SK-N-SH (cell line): ENCODE measurements around the gene CLEC2A. TPM values are rescaled to one million over a fixed set of nuclear protein-coding genes. Genes with fewer than 3 reads are reported as not detected.
"Not testable (repeated sequence)": the region's sequence is repeated elsewhere in the genome, so short reads cannot be mapped to it uniquely, and the experiment has no call there.

ENCODE experiments used
- CTCF ChIA-PET: fragments of 300-600, 350-600 bp; formaldehyde crosslinking; extraction: SDS; loops from one replicate; lab custom pipeline; 2021; lab: Yijun Ruan, JAX
- POLR2A ChIA-PET: fragments of 350-600 bp; sonication (Branson Sonifier 250); formaldehyde crosslinking; extraction: SDS; loops from one replicate; lab custom pipeline; 2020; ENCODE audit warnings: antibody characterized with exemption, inconsistent platforms; lab: Yijun Ruan, JAX
- DNase-seq: peaks from one replicate; pipeline ENCODE4 v3.0.0; 2012
- H2AFZ ChIP-seq: fragments of 200-600 bp; sonication (generic); 2 replicates; pipeline ENCODE4 v1.8.1; 2016; ENCODE audit warnings: antibody characterized with exemption, mild to moderate bottlenecking, low read depth
- H3F3A ChIP-seq: fragments of 200-600 bp; sonication (generic); replicated peaks from 2 replicates; pipeline ENCODE3; 2016; ENCODE audit warnings: antibody characterized with exemption, mild to moderate bottlenecking; ENCODE audit not compliant: insufficient read depth
- H3K27ac ChIP-seq, 2 experiments: fragments of 200-500 bp in 1 of 2; fragments of 200-600 bp in 1 of 2; sonication (Bioruptor generic) in 1 of 2; sonication (generic), shearing (Covaris generic) in 1 of 2; 2 replicates each; pipeline versions ENCODE4 v1.5.1 to v1.6.1; 2014 to 2016; ENCODE audit warnings: low read depth in 2 of 2, inconsistent platforms in 1 of 2, low read length in 1 of 2, mild to moderate bottlenecking in 1 of 2, mixed read lengths in 1 of 2
- H3K27me3 ChIP-seq: fragments of 200-600 bp; sonication (generic), shearing (Covaris generic); 2 replicates; pipeline ENCODE4 v1.6.1; 2016; ENCODE audit warnings: mixed run types; ENCODE audit not compliant: insufficient read depth
- H3K36me3 ChIP-seq, 2 experiments: fragments of 200-500 bp in 1 of 2; fragments of 200-600 bp in 1 of 2; sonication (Bioruptor generic) in 1 of 2; sonication (generic) in 1 of 2; replicated peaks in 1 of 2; 2 replicates each; pipeline versions ENCODE3 to v1.5.1; 2014 to 2016; ENCODE audit warnings: low read length in 1 of 2, mild to moderate bottlenecking in 1 of 2; ENCODE audit not compliant: insufficient read depth in 2 of 2, control insufficient read depth in 1 of 2
- H3K4me1 ChIP-seq, 2 experiments: fragments of 200-500 bp in 1 of 2; fragments of 200-600 bp in 1 of 2; sonication (Bioruptor generic) in 1 of 2; sonication (generic), shearing (Covaris generic) in 1 of 2; 2 replicates each; pipeline versions ENCODE4 v1.5.1 to v1.6.1; 2014 to 2016; ENCODE audit warnings: low read depth in 1 of 2, low read length in 1 of 2, mixed run types in 1 of 2; ENCODE audit not compliant: insufficient read depth in 2 of 2, control insufficient read depth in 1 of 2
- H3K4me2 ChIP-seq: fragments of 200-600 bp; sonication (generic), shearing (Covaris generic); 2 replicates; pipeline ENCODE4 v1.6.1; 2017; ENCODE audit warnings: mixed run types
- H3K4me3 ChIP-seq, 2 experiments: fragments of 200-500 bp in 1 of 2; fragments of 200-600 bp in 1 of 2; sonication (Bioruptor generic) in 1 of 2; sonication (generic), shearing (Covaris generic) in 1 of 2; 2 replicates each; pipeline versions ENCODE4 v1.5.1 to v1.8.1; 2014 to 2016; ENCODE audit warnings: low read depth in 2 of 2, inconsistent platforms in 1 of 2, low read length in 1 of 2, mild to moderate bottlenecking in 1 of 2, mixed read lengths in 1 of 2, moderate library complexity in 1 of 2
- H3K79me2 ChIP-seq: fragments of 200-600 bp; sonication (generic); 2 replicates; pipeline ENCODE4 v1.8.1; 2017; ENCODE audit warnings: mild to moderate bottlenecking; ENCODE audit not compliant: insufficient read depth
- H3K9ac ChIP-seq: fragments of 200-600 bp; sonication (generic); 2 replicates; pipeline ENCODE4 v1.6.1; 2017; ENCODE audit warnings: mixed run types
- H3K9me2 ChIP-seq: fragments of 200-600 bp; sonication (generic); 2 replicates; pipeline ENCODE4 v1.6.1; 2017; ENCODE audit warnings: mixed run types
- H3K9me3 ChIP-seq: fragments of 200-600 bp; sonication (generic); 2 replicates; pipeline ENCODE4 v1.6.1; 2017; ENCODE audit warnings: mixed run types, mild to moderate bottlenecking, moderate library complexity
- H4K20me1 ChIP-seq: fragments of 200-600 bp; sonication (generic); 2 replicates; pipeline ENCODE4 v1.6.1; 2017; ENCODE audit warnings: mild to moderate bottlenecking, mixed run types; ENCODE audit not compliant: insufficient read depth
- ELF1 ChIP-seq: IDR thresholded peaks from 2 replicates; pipeline ENCODE4 v1.4.0; 2012
- EP300 ChIP-seq, 2 experiments: IDR thresholded peaks; 2 replicates each; pipeline versions ENCODE4 v1.4.0 to v1.6.1; 2012; ENCODE audit warnings: borderline replicate concordance in 1 of 2, low read depth in 1 of 2, low read length in 1 of 2
- FOSL2 ChIP-seq: IDR thresholded peaks from 2 replicates; pipeline ENCODE4 v1.4.0; 2012; ENCODE audit warnings: low read depth, mild to moderate bottlenecking, moderate library complexity, borderline replicate concordance
- FOXM1 ChIP-seq: IDR thresholded peaks from 2 replicates; pipeline ENCODE4 v1.4.0; 2012; ENCODE audit warnings: low read depth, mild to moderate bottlenecking
- GATA2 ChIP-seq: sonication (generic); formaldehyde crosslinking; IDR thresholded peaks from 2 replicates; pipeline ENCODE4 v1.5.0; 2020; ENCODE audit warnings: mild to moderate bottlenecking, missing genetic modification reagents
- JUND ChIP-seq: IDR thresholded peaks from 2 replicates; pipeline ENCODE4 v1.4.0; 2012
- MXI1 ChIP-seq: IDR thresholded peaks from 2 replicates; pipeline ENCODE4 v1.6.1; 2012; ENCODE audit warnings: mild to moderate bottlenecking, low read depth, low read length, improper control_type of control experiment
- NFIC ChIP-seq: IDR thresholded peaks from 2 replicates; pipeline ENCODE4 v1.4.0; 2012; ENCODE audit warnings: borderline replicate concordance
- NRF1 ChIP-seq: IDR thresholded peaks from 2 replicates; pipeline ENCODE4 v1.6.1; 2012; ENCODE audit warnings: low read depth, mild to moderate bottlenecking, low read length
- POLR2AphosphoS5 ChIP-seq: IDR thresholded peaks from 2 replicates; pipeline ENCODE4 v1.6.1; 2012; ENCODE audit warnings: low read depth, low read length
- RAD21 ChIP-seq: IDR thresholded peaks from 2 replicates; pipeline ENCODE4 v1.6.1; 2012; ENCODE audit warnings: mild to moderate bottlenecking, low read length
- RCOR1 ChIP-seq: fragments of 150-350 bp; IDR thresholded peaks from 2 replicates; pipeline ENCODE4 v1.6.1; 2017; ENCODE audit warnings: antibody characterized with exemption, low read length
- RFX5 ChIP-seq: IDR thresholded peaks from 2 replicates; pipeline ENCODE4 v1.6.1; 2012; ENCODE audit warnings: mild to moderate bottlenecking, improper control_type of control experiment, low read length
- RXRA ChIP-seq: IDR thresholded peaks from 2 replicates; pipeline ENCODE4 v1.4.0; 2012; ENCODE audit warnings: low read depth, mild to moderate bottlenecking, borderline replicate concordance
- SIN3A ChIP-seq: IDR thresholded peaks from 2 replicates; pipeline ENCODE4 v1.6.1; 2012; ENCODE audit warnings: low read depth, mild to moderate bottlenecking, low read length, moderate library complexity, borderline replicate concordance
- TAF1 ChIP-seq: IDR thresholded peaks from 2 replicates; pipeline ENCODE4 v1.6.1; 2012; ENCODE audit warnings: low read depth, mild to moderate bottlenecking, low read length, moderate library complexity, borderline replicate concordance
- TCF12 ChIP-seq: IDR thresholded peaks from 2 replicates; pipeline ENCODE4 v1.4.0; 2012
- TEAD4 ChIP-seq: IDR thresholded peaks from 2 replicates; pipeline ENCODE4 v1.4.0; 2012; ENCODE audit warnings: mild to moderate bottlenecking, borderline replicate concordance; ENCODE audit not compliant: insufficient read depth
- YY1 ChIP-seq: IDR thresholded peaks from 2 replicates; pipeline ENCODE4 v1.4.0; 2012; ENCODE audit warnings: low read depth, mild to moderate bottlenecking
- WGBS: methylation state at CpG from one replicate; pipeline ENCODE4 v1.1.6; 2017; ENCODE audit warnings: low lambda C conversion rate; 5-methylcytosine and 5-hydroxymethylcytosine counted together
- polyA plus RNA-seq, 3 experiments: library from polyadenylated mRNA; depleted of rRNA; stranded (reverse); fragments of >200 nt; gene quantifications; 2 replicates each; pipeline ENCODE4 v1.2.3, GENCODE V29; 2012
- TF ChIP-seq, protein P1 (sequence below): fragments of 150-350 bp; IDR thresholded peaks from 2 replicates; pipeline ENCODE4 v1.6.1; 2017; ENCODE audit warnings: antibody characterized with exemption, low read length, low read depth, borderline replicate concordance
- TF ChIP-seq, protein P2 (sequence below): IDR thresholded peaks from 2 replicates; pipeline ENCODE4 v1.4.0; 2012; ENCODE audit warnings: low read depth, borderline replicate concordance
- TF ChIP-seq, protein P3 (sequence below): IDR thresholded peaks from 2 replicates; pipeline ENCODE4 v1.4.0; 2012; ENCODE audit warnings: low read depth

CLEC2A gene
- polyA plus RNA-seq, 1 of the 3 experiments (the other 2 are of a cell fraction) = not detected

DNA sequence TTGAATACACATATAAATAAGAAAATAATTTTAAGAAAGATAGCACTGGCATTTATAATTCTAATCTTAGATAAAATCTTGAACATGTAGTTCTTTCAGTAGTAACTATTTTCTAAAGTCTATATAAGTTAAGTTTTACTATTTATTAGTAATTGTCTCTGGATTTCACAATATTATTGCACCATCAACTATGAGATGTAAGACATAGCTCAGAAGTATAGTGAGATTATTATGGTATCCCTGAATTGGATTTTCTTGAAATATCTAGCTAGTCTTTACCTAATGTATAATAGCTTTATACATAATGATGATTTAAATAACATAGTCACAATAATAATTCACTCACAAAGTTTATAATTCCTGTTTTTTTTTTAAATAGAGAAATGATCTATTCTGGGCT lies 45.7 kb upstream of the CLEC2A start:
- H2AFZ ChIP-seq = no peak overlapping the region
- TF ChIP-seq EP300 (IDR thresholded peaks at IDR 0.05; ENCODE audit: borderline replicate concordance in 1 of 2, low read depth in 1 of 2, low read length in 1 of 2) (no peak), ELF1 (no peak), YY1 (no peak), TCF12 (no peak), GATA2 (CRISPR knock-in tag) (no peak), JUND (no peak), FOSL2 (no peak), RFX5 (no peak), POLR2AphosphoS5 (no peak), RAD21 (no peak)
- TF ChIP-seq, protein P1, sequence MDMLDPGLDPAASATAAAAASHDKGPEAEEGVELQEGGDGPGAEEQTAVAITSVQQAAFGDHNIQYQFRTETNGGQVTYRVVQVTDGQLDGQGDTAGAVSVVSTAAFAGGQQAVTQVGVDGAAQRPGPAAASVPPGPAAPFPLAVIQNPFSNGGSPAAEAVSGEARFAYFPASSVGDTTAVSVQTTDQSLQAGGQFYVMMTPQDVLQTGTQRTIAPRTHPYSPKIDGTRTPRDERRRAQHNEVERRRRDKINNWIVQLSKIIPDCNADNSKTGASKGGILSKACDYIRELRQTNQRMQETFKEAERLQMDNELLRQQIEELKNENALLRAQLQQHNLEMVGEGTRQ = no peak
- H3K27ac ChIP-seq = no peak overlapping the region
- no peaks in the 10 kb centered on the region for H3K36me3 ChIP-seq
- no peak overlapping the region for H3K4me3 ChIP-seq
- no peak for DNase-seq
- no peak overlapping the region for H3K9ac ChIP-seq
- no peaks in the 10 kb centered on the region for H4K20me1 ChIP-seq
- H3K4me2 ChIP-seq = no peak overlapping the region
- POLR2A ChIA-PET = no interaction called here
- H3K9me3 ChIP-seq = no peaks in the 10 kb centered on the region
- no peaks in the 10 kb centered on the region for H3K4me1 ChIP-seq
- no peaks in the 10 kb centered on the region for H3F3A ChIP-seq
- CTCF ChIA-PET = interaction anchor here (0.5 kb wide), 1 partner anchor 654 kb away, joined by 3 read pairs; no protein-coding TSS in a partner anchor
- H3K27me3 ChIP-seq = no peaks in the 10 kb centered on the region
- no peaks in the 10 kb centered on the region for H3K9me2 ChIP-seq
- no peaks in the 10 kb centered on the region for H3K79me2 ChIP-seq

DNA sequence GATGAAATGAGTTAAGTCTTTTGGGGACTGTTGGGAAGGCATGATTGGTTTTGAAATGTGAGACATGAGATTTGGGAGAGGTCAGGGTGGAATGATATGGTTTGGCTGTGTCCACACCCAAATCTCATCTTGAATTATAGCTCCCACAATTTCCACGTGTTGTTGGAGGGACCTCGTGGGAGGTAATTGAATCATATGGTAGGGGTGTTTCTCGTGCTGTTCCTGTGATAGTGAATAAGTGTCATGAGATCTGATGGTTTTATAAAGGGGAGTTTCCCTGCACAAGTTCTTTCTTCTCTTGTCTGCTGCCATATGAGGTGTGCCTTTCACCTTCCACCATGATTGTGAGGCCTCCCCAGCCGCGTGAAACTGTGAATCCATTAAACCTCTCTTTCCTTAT lies 44.5 kb upstream of the CLEC2A start:
- H3K4me3 ChIP-seq, H3F3A ChIP-seq, H3K9me2 ChIP-seq, H3K36me3 ChIP-seq, H3K9me3 ChIP-seq, CTCF ChIA-PET, H3K27ac ChIP-seq, POLR2A ChIA-PET, H3K4me1 ChIP-seq, H3K9ac ChIP-seq, H3K79me2 ChIP-seq, H3K27me3 ChIP-seq, H3K4me2 ChIP-seq, H2AFZ ChIP-seq, H4K20me1 ChIP-seq, DNase-seq: not testable (repeated sequence)
- 1% methylated on average over 5 of the region's 5 CpGs for WGBS

DNA sequence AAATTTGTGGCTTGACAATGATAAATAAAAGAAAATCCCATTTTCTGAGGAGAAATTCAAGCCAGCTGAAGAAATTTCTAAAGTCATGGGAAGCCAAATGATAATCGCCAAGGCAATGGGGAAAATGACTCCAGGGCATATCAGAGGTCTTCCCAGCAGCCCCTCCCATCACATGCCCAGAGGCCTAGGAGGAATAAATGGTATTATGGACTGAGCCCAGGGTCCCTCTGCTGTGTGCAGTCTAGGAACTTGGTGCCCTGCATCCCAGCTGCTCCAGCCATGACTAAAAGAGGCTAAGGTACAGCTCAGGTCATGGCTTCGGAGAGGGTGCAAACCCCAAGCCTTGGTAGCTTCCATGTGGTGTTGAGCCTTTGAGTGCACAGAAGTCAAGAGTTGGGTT lies 43.4 kb upstream of the CLEC2A start:
- Histone ChIP-seq H3K9me2 (no peaks in the 10 kb centered on the region), H3K9me3 (no peaks in the 10 kb centered on the region), H2AFZ (no peak overlapping the region), H3K9ac (no peak overlapping the region), H3K27me3 (no peaks in the 10 kb centered on the region), H3K27ac (no peak overlapping the region), H3F3A (no peaks in the 10 kb centered on the region), H3K4me1 (no peaks in the 10 kb centered on the region), H3K36me3 (no peaks in the 10 kb centered on the region), H3K4me3 (no peak overlapping the region), H3K79me2 (no peaks in the 10 kb centered on the region), H4K20me1 (no peaks in the 10 kb centered on the region), H3K4me2 (no peak overlapping the region)
- no peak for DNase-seq
- 0% methylated on average over 2 of the region's 2 CpGs for WGBS
- POLR2A ChIA-PET = no interaction called here
- CTCF ChIA-PET = no interaction called here
- no peak for TF ChIP-seq FOXM1
- TF ChIP-seq YY1 = no peak
- no peak for TF ChIP-seq NRF1
- TF ChIP-seq TCF12 = no peak
- TF ChIP-seq, protein P2, sequence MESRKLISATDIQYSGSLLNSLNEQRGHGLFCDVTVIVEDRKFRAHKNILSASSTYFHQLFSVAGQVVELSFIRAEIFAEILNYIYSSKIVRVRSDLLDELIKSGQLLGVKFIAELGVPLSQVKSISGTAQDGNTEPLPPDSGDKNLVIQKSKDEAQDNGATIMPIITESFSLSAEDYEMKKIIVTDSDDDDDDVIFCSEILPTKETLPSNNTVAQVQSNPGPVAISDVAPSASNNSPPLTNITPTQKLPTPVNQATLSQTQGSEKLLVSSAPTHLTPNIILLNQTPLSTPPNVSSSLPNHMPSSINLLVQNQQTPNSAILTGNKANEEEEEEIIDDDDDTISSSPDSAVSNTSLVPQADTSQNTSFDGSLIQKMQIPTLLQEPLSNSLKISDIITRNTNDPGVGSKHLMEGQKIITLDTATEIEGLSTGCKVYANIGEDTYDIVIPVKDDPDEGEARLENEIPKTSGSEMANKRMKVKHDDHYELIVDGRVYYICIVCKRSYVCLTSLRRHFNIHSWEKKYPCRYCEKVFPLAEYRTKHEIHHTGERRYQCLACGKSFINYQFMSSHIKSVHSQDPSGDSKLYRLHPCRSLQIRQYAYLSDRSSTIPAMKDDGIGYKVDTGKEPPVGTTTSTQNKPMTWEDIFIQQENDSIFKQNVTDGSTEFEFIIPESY = no peak
- TF ChIP-seq TEAD4 = no peak
- TF ChIP-seq TAF1 = no peak
- TF ChIP-seq NFIC = no peak
- TF ChIP-seq, protein P3, sequence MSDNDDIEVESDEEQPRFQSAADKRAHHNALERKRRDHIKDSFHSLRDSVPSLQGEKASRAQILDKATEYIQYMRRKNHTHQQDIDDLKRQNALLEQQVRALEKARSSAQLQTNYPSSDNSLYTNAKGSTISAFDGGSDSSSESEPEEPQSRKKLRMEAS = no peak
- TF ChIP-seq RAD21 = no peak
- no peak for TF ChIP-seq RXRA
- no peak for TF ChIP-seq RCOR1
- TF ChIP-seq SIN3A = no peak
- TF ChIP-seq GATA2 (CRISPR knock-in tag) = no peak
- TF ChIP-seq MXI1 = no peak
